WTC11 (cell line): Measurements from ENCODE around the gene ZNF75A.

Experiments used
- CTCF ChIP-seq: fragments of 200-600 bp; IDR thresholded peaks from 2 replicates; pipeline ENCODE4 v1.8.0; 2022; ENCODE audit warnings: antibody characterized with exemption
- FOXP1 ChIP-seq: sonication (generic); formaldehyde crosslinking; IDR thresholded peaks from 2 replicates; pipeline ENCODE4 v1.8.0; 2022; ENCODE audit warnings: missing genetic modification reagents, mild to moderate bottlenecking, moderate library complexity, borderline replicate concordance
- HMGXB4 ChIP-seq: sonication (generic); formaldehyde crosslinking; IDR thresholded peaks from 2 replicates; pipeline ENCODE4 v1.8.1; 2023; ENCODE audit warnings: mild to moderate bottlenecking, moderate library complexity, missing genetic modification reagents
- JUN ChIP-seq: sonication (generic); formaldehyde crosslinking; IDR thresholded peaks from 2 replicates; pipeline ENCODE4 v1.8.0; 2023; ENCODE audit warnings: mild to moderate bottlenecking, missing genetic modification reagents
- NFYB ChIP-seq: sonication (generic); formaldehyde crosslinking; conservative IDR thresholded peaks from 2 replicates; pipeline ENCODE4 v1.8.0; 2022; ENCODE audit warnings: low read depth, missing genetic modification reagents
- NR1H2 ChIP-seq: sonication (generic); formaldehyde crosslinking; IDR thresholded peaks from 2 replicates; pipeline ENCODE4 v1.9.0; 2021; ENCODE audit warnings: mild to moderate bottlenecking, moderate library complexity, missing genetic modification reagents
- RELA ChIP-seq: sonication (generic); formaldehyde crosslinking; IDR thresholded peaks from 2 replicates; pipeline ENCODE4 v1.8.1; 2022; ENCODE audit warnings: missing genetic modification reagents, mild to moderate bottlenecking, borderline replicate concordance
- TF ChIP-seq, protein P1 (sequence below): fragments of 250-450 bp; sonication (Bioruptor Pico); IDR thresholded peaks from 2 replicates; pipeline ENCODE4 v2.1.2; 2022; ENCODE audit warnings: mild to moderate bottlenecking, moderate library complexity

GRCh38 chr16:3274947-3275346, 30.4 kb upstream of the ZNF75A start:
- TF ChIP-seq CTCF (no peak), NR1H2 (CRISPR knock-in tag) (no peak), HMGXB4 (no peak), NFYB (CRISPR knock-in tag) (no peak), FOXP1 (CRISPR knock-in tag) (no peak), JUN (CRISPR knock-in tag) (no peak), RELA (CRISPR knock-in tag) (no peak)
- TF ChIP-seq, protein P1, sequence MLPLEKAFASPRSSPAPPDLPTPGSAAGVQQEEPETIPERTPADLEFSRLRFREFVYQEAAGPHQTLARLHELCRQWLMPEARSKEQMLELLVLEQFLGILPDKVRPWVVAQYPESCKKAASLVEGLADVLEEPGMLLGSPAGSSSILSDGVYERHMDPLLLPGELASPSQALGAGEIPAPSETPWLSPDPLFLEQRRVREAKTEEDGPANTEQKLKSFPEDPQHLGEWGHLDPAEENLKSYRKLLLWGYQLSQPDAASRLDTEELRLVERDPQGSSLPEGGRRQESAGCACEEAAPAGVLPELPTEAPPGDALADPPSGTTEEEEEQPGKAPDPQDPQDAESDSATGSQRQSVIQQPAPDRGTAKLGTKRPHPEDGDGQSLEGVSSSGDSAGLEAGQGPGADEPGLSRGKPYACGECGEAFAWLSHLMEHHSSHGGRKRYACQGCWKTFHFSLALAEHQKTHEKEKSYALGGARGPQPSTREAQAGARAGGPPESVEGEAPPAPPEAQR, result no peak
